Activated T-cell treated with anti-CD3 and anti-CD28 coated beads for 4 hours (primary cell): ENCODE results near the gene SNRNP25.

Experiments
- DNase-seq: peaks from one replicate; pipeline ENCODE4 v3.0.0-alpha.2; 2020

SNRNP25 gene

DNA sequence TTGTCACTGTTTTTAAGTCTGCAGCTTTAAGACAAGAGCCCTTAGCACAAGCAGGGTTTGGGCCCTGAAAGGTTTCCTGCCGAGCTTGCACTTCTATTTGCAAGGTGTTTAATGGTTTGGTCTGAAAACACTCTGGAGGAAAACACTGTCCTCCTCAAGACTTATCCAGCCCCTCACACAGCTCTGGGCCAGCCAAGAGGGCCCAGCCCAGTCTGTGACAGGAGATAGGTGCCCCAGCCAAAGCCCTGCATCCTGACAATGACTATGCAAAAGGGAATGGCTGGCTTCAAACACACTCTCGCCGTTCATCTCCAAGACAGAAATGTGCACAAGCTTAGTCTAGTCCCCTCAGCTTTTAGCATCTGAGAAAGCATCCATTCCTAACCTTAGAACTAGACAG is 51.3 kb downstream of the SNRNP25 start:
- no peak for DNase-seq

- no peak for DNase-seq
These were observed 51.9 kb downstream of the SNRNP25 start for GRCh38 chr16:105521-105920.

GRCh38 chr16:106623-107324 is 53.1 kb downstream of the SNRNP25 start:
- peak; percentile 33 for DNase-seq
